K562 (cell line): ENCODE data around the gene CREM. TPM values are rescaled to one million over a fixed set of nuclear protein-coding genes. Genes with fewer than 3 reads are reported as not detected.

Source experiments
- ARHGAP35 ChIP-seq: fragments of 450-650 bp; IDR thresholded peaks from 2 replicates; pipeline ENCODE4 v1.6.1; 2018; ENCODE audit not compliant: partially characterized antibody
- ARID1B ChIP-seq: fragments of 450-650 bp; IDR thresholded peaks from 2 replicates; pipeline ENCODE4 v1.6.1; 2016; ENCODE audit warnings: antibody characterized with exemption, mild to moderate bottlenecking, inconsistent platforms
- CEBPG ChIP-seq, 3 experiments: fragments of 200-800 bp in 1 of 3; sonication (Bioruptor generic) in 1 of 3; sonication (generic) in 1 of 3; formaldehyde crosslinking in 1 of 3; IDR thresholded peaks in 2 of 3; conservative IDR thresholded peaks in 1 of 3; 2 replicates each; pipeline versions ENCODE4 v1.6.1 to v1.8.0; 2016 to 2022; ENCODE audit warnings: missing compliant biosample characterization in 2 of 3, missing genetic modification characterization in 2 of 3, mild to moderate bottlenecking in 1 of 3, missing genetic modification reagents in 1 of 3
- DMBX1 ChIP-seq: fragments of 250-450 bp; sonication (Bioruptor Pico); IDR thresholded peaks from 2 replicates; pipeline ENCODE4 v1.8.0; 2022; ENCODE audit warnings: inconsistent platforms, mild to moderate bottlenecking, moderate library complexity, borderline replicate concordance
- E2F3 ChIP-seq: fragments of 250-450 bp; sonication (Bioruptor Pico); IDR thresholded peaks from 2 replicates; pipeline ENCODE4 v1.4.0; 2020; ENCODE audit warnings: mild to moderate bottlenecking
- ELF2 ChIP-seq: fragments of 250-450 bp; sonication (Bioruptor Pico); IDR thresholded peaks from 2 replicates; pipeline ENCODE4 v1.5.0; 2021; ENCODE audit warnings: mild to moderate bottlenecking
- FOXJ3 ChIP-seq: sonication (generic); formaldehyde crosslinking; IDR thresholded peaks from 2 replicates; pipeline ENCODE4 v1.4.0; 2020; ENCODE audit warnings: mild to moderate bottlenecking, missing genetic modification reagents
- HSF4 ChIP-seq: fragments of 250-450 bp; sonication (Bioruptor Pico); IDR thresholded peaks from 2 replicates; pipeline ENCODE4 v2.1.2; 2022; ENCODE audit warnings: mild to moderate bottlenecking, moderate library complexity, borderline replicate concordance
- MCM5 ChIP-seq: fragments of 450-650 bp; IDR thresholded peaks from 2 replicates; pipeline ENCODE4 v1.6.1; 2016; ENCODE audit warnings: low read depth
- MXI1 ChIP-seq: IDR thresholded peaks from 2 replicates; pipeline ENCODE4 v1.6.1; 2011; ENCODE audit warnings: low read depth, mild to moderate bottlenecking, improper control_type of control experiment, low read length
- NCOA2 ChIP-seq, 2 experiments: fragments of 450-650 bp; IDR thresholded peaks; 2 replicates each; pipeline ENCODE4 v1.6.1; 2018; ENCODE audit warnings: mild to moderate bottlenecking in 2 of 2, moderate library complexity in 1 of 2; ENCODE audit not compliant: partially characterized antibody in 2 of 2
- NR1H2 ChIP-seq: sonication (generic); formaldehyde crosslinking; IDR thresholded peaks from 2 replicates; pipeline ENCODE4 v1.4.0; 2020; ENCODE audit warnings: mild to moderate bottlenecking, missing genetic modification reagents
- POLR2A ChIP-seq: fragments of 450-650 bp; conservative IDR thresholded peaks from 2 replicates; pipeline ENCODE4 v1.6.1; 2016
- PYGO2 ChIP-seq: fragments of 450-650 bp; IDR thresholded peaks from 2 replicates; pipeline ENCODE4 v1.6.1; 2016; ENCODE audit warnings: mild to moderate bottlenecking, missing genetic modification characterization, moderate library complexity, missing compliant biosample characterization
- SMAD1 ChIP-seq: fragments of 150-350 bp; IDR thresholded peaks from 2 replicates; pipeline ENCODE4 v1.6.1; 2014; ENCODE audit warnings: low read length, low read depth; ENCODE audit not compliant: partially characterized antibody
- SMARCA4 ChIP-seq: fragments of 450-650 bp; IDR thresholded peaks from 2 replicates; pipeline ENCODE4 v1.6.1; 2016
- STAT5B ChIP-seq: fragments of 250-450 bp; sonication (Bioruptor Pico); IDR thresholded peaks from 2 replicates; pipeline ENCODE4 v1.8.0; 2021; ENCODE audit warnings: mild to moderate bottlenecking, inconsistent platforms
- ZFP36 ChIP-seq: fragments of 150-350 bp; IDR thresholded peaks from 2 replicates; pipeline ENCODE4 v1.6.1; 2018; ENCODE audit warnings: low read length, low read depth; ENCODE audit not compliant: partially characterized antibody
- ZKSCAN1 ChIP-seq: fragments of 150-350 bp; IDR thresholded peaks from 2 replicates; pipeline ENCODE4 v1.6.1; 2016; ENCODE audit warnings: low read depth, low read length
- ZNF146 ChIP-seq: IDR thresholded peaks from one replicate; pipeline ENCODE4 v1.6.1; 2018; ENCODE audit warnings: missing compliant biosample characterization; ENCODE audit not compliant: unreplicated experiment
- ZNF239 ChIP-seq: fragments of 250-450 bp; sonication (Bioruptor Pico); IDR thresholded peaks from 2 replicates; pipeline ENCODE4 v1.4.0; 2020; ENCODE audit warnings: mild to moderate bottlenecking
- ZNF311 ChIP-seq: fragments of 250-450 bp; sonication (Bioruptor Pico); IDR thresholded peaks from 2 replicates; pipeline ENCODE4 v1.4.0; 2020; ENCODE audit warnings: mild to moderate bottlenecking, moderate library complexity
- ZNF354B ChIP-seq: fragments of 250-450 bp; sonication (Bioruptor Pico); IDR thresholded peaks from 2 replicates; pipeline ENCODE4 v1.4.0; 2020
- ZNF444 ChIP-seq: fragments of 250-450 bp; sonication (Bioruptor Pico); IDR thresholded peaks from 2 replicates; pipeline ENCODE4 v1.4.0; 2020; ENCODE audit warnings: mild to moderate bottlenecking, moderate library complexity
- ZNF57 ChIP-seq: fragments of 450-650 bp; formaldehyde crosslinking; IDR thresholded peaks from 2 replicates; pipeline ENCODE4 v1.4.0; 2020; ENCODE audit warnings: mild to moderate bottlenecking, moderate library complexity
- ZNF583 ChIP-seq: fragments of 250-450 bp; sonication (Bioruptor Pico); IDR thresholded peaks from 2 replicates; pipeline ENCODE4 v1.4.0; 2020
- polyA plus RNA-seq, 8 experiments: library from polyadenylated mRNA; depleted of rRNA in 4 of 8; stranded (reverse) in 5 of 8; unstranded in 3 of 8; fragments of >200 nt; fragmentation: Nextera tagmentation in 2 of 8; fragmentation: Illumina TruSeq in 1 of 8; extraction: Ambion mirVana in 2 of 8; extraction: Trizol in 1 of 8; gene quantifications; 2 replicates each; pipeline versions ENCODE4 v1.2.1 to v1.2.3, GENCODE V29; 2011 to 2014; ENCODE audit warnings: inconsistent platforms in 1 of 8, missing spikeins in 1 of 8
- total RNA-seq, 7 experiments: library from RNA; depleted of rRNA in 6 of 7; stranded (reverse); fragments of >200 nt in 6 of 7; fragmentation: Illumina TruSeq in 2 of 7; extraction: Trizol in 2 of 7; gene quantifications; 2 replicates each; pipeline versions ENCODE4 v1.2.1 to v1.2.3, GENCODE V29; 2011 to 2021; ENCODE audit warnings: low replicate concordance in 1 of 7
- TF ChIP-seq, protein P1 (sequence below): IDR thresholded peaks from 2 replicates; pipeline ENCODE4 v1.6.1; 2011; ENCODE audit warnings: borderline replicate concordance, low read depth, mild to moderate bottlenecking, moderate library complexity, low read length; ENCODE audit not compliant: insufficient read depth, poor library complexity, severe bottlenecking
- TF ChIP-seq, protein P2 (sequence below): fragments of 250-450 bp; sonication (Bioruptor Pico); IDR thresholded peaks from 2 replicates; pipeline ENCODE4 v1.4.0; 2020; ENCODE audit warnings: mild to moderate bottlenecking, moderate library complexity

Gene CREM
- total and polyA plus RNA-seq, 9 of the 15 experiments (the other 6 are each of a cell fraction or from before 2014, with no cell fraction given), result 39.1 to 70.2 (median 48.3) TPM

DNA sequence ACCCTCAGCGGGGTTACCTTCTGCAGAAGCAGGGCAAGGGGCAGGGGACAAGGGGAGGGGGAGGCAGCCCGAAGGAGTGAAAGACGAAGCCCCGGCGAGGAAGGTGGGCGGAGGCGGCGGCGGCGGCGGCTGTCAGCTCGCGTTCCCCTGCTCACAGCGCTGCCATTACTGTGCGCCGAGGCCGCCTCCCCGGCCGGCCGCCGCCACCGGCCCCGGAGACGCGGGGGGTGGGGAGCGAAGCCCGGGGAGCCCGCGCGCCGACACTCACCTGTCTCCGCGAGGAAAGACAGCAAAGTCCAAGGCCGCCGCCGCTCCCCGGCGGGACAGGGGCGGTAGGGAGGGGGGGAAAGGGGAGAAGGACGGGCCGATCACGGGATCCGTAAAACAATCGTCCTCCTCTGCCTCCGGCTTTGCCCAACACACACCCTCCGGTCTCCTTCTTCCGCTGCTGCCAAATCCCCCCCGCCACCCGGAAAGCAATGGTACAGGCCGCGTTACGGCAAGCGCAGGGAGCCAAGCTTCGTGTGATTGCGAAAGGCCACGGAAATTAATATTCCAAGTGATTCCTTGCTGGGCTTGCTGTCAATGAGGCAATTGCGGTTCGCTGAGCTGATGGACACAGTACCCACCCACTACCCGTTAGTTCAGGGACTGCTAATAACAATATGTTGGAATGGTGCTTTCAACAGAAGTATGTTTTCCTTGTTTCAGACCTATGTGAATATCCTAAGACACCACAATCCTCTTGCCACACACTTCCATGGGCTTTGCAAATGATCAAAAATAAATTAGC lies 36.3 kb upstream of the CREM start, which contains the start of gene CUL2 (continued):
- TF ChIP-seq ZNF444 (CRISPR knock-in tag) (no peak), ZNF146 (no peak), ZFP36 (no peak), HSF4 (CRISPR knock-in tag) (no peak), DMBX1 (CRISPR knock-in tag) (no peak), PYGO2 (no peak), POLR2A (no peak; the same call in 1 of the 2 replicates), SMARCA4 (peak; percentile 47; the same call in 1 of the 2 replicates), NCOA2 (IDR thresholded peaks at IDR 0.05; ENCODE audit: partially characterized antibody in 2 of 2) (peak in 1 of 2 experiments; percentile 84), CEBPG (CRISPR knock-in tag; IDR thresholded peaks at IDR 0.05) (peak; percentile 97), CEBPG (tag; conservative IDR thresholded peaks at IDR 0.05 in 1 of 2, IDR thresholded peaks at IDR 0.05 in 1 of 2) (peak; percentile 94 to 98), ZNF354B (no peak), ZNF311 (CRISPR knock-in tag) (no peak), MCM5 (no peak), FOXJ3 (CRISPR knock-in tag) (no peak), ZKSCAN1 (no peak), NR1H2 (CRISPR knock-in tag) (no peak), STAT5B (CRISPR knock-in tag) (no peak), ELF2 (CRISPR knock-in tag) (no peak), ARHGAP35 (no peak), ZNF583 (CRISPR knock-in tag) (no peak), MXI1 (no peak), ARID1B (peak; percentile 53), ZNF57 (CRISPR knock-in tag) (no peak), ZNF239 (no peak), E2F3 (CRISPR knock-in tag) (peak; percentile 61; the same call in 1 of the 2 replicates), SMAD1 (no peak)
- TF ChIP-seq, protein P1, sequence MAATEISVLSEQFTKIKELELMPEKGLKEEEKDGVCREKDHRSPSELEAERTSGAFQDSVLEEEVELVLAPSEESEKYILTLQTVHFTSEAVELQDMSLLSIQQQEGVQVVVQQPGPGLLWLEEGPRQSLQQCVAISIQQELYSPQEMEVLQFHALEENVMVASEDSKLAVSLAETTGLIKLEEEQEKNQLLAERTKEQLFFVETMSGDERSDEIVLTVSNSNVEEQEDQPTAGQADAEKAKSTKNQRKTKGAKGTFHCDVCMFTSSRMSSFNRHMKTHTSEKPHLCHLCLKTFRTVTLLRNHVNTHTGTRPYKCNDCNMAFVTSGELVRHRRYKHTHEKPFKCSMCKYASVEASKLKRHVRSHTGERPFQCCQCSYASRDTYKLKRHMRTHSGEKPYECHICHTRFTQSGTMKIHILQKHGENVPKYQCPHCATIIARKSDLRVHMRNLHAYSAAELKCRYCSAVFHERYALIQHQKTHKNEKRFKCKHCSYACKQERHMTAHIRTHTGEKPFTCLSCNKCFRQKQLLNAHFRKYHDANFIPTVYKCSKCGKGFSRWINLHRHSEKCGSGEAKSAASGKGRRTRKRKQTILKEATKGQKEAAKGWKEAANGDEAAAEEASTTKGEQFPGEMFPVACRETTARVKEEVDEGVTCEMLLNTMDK, result no peak
- TF ChIP-seq, protein P2, sequence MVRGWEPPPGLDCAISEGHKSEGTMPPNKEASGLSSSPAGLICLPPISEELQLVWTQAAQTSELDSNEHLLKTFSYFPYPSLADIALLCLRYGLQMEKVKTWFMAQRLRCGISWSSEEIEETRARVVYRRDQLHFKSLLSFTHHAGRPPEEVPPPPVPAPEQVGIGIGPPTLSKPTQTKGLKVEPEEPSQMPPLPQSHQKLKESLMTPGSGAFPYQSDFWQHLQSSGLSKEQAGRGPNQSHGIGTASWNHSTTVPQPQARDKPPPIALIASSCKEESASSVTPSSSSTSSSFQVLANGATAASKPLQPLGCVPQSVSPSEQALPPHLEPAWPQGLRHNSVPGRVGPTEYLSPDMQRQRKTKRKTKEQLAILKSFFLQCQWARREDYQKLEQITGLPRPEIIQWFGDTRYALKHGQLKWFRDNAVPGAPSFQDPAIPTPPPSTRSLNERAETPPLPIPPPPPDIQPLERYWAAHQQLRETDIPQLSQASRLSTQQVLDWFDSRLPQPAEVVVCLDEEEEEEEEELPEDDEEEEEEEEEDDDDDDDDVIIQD, result no peak
